Peyer's patch (tissue), 4 donors: Measurements from ENCODE around the gene THOC1. TPM values are rescaled to one million over a fixed set of nuclear protein-coding genes. Genes with fewer than 3 reads are reported as not detected.

Experiments used
- DNase-seq, 3 donors: peaks; one replicate each; pipeline ENCODE4 v3.0.0-alpha.2; 2017 to 2019
- H3K27ac ChIP-seq, 4 donors: fragments of 200-600 bp; sonication (generic); one replicate each; pipeline ENCODE4 v1.5.1; 2016 to 2019
- H3K27me3 ChIP-seq, 2 donors: fragments of 200-600 bp; sonication (generic); one replicate each; pipeline ENCODE4 v1.5.1; 2019
- H3K36me3 ChIP-seq, 3 donors: fragments of 200-600 bp; sonication (generic); one replicate each; pipeline ENCODE4 v1.5.1; 2016 to 2019
- H3K4me1 ChIP-seq, 4 donors: fragments of 200-600 bp; sonication (generic); one replicate each; pipeline ENCODE4 v1.5.1; 2016 to 2019
- H3K4me3 ChIP-seq, 4 donors: fragments of 200-600 bp; sonication (generic); 1 replicate in 3 of 4; 2 replicates in 1 of 4; pipeline ENCODE4 v1.5.1; 2016 to 2019; ENCODE audit warnings: mild to moderate bottlenecking in 1 of 4
- H3K9me3 ChIP-seq, 4 donors: fragments of 200-600 bp; sonication (generic); one replicate each; pipeline ENCODE4 v1.5.1; 2016 to 2019; ENCODE audit warnings: mild to moderate bottlenecking in 1 of 4
- POLR2A ChIP-seq, 2 donors: fragments of 450-650 bp; IDR thresholded peaks; one replicate each; pipeline ENCODE4 v1.5.1; 2017; ENCODE audit warnings: antibody characterized with exemption in 2 of 2, mild to moderate bottlenecking in 2 of 2, moderate library complexity in 2 of 2
- total RNA-seq, 4 donors: library from RNA; depleted of rRNA; stranded (reverse); fragments of >200 nt; gene quantifications; one replicate each; pipeline ENCODE4 v1.1.0, GENCODE V29; 2016
- TF ChIP-seq, protein P1 (sequence below), 6 experiments: fragments of 450-650 bp in 4 of 6; fragments of 200-600 bp in 2 of 6; sonication (generic) in 1 of 6; IDR thresholded peaks; one replicate each; pipeline ENCODE4 v1.5.1; 2017 to 2019; ENCODE audit warnings: antibody characterized with exemption in 6 of 6, mild to moderate bottlenecking in 3 of 6, moderate library complexity in 1 of 6

The THOC1 gene
- total RNA-seq, 4 donors from 2014 or later: 43.3 to 125 (median 49.3) TPM

- TF ChIP-seq, protein P1, sequence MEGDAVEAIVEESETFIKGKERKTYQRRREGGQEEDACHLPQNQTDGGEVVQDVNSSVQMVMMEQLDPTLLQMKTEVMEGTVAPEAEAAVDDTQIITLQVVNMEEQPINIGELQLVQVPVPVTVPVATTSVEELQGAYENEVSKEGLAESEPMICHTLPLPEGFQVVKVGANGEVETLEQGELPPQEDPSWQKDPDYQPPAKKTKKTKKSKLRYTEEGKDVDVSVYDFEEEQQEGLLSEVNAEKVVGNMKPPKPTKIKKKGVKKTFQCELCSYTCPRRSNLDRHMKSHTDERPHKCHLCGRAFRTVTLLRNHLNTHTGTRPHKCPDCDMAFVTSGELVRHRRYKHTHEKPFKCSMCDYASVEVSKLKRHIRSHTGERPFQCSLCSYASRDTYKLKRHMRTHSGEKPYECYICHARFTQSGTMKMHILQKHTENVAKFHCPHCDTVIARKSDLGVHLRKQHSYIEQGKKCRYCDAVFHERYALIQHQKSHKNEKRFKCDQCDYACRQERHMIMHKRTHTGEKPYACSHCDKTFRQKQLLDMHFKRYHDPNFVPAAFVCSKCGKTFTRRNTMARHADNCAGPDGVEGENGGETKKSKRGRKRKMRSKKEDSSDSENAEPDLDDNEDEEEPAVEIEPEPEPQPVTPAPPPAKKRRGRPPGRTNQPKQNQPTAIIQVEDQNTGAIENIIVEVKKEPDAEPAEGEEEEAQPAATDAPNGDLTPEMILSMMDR (IDR thresholded peaks at IDR 0.05): no peak
- no peak for TF ChIP-seq POLR2A (IDR thresholded peaks at IDR 0.05)
- Histone ChIP-seq H3K4me1 (no peaks in the 10 kb centered on the region), H3K27ac (no peak overlapping the region)
These were observed 57.1 kb downstream of the THOC1 start for GRCh38 chr18:210733-211132.

DNA sequence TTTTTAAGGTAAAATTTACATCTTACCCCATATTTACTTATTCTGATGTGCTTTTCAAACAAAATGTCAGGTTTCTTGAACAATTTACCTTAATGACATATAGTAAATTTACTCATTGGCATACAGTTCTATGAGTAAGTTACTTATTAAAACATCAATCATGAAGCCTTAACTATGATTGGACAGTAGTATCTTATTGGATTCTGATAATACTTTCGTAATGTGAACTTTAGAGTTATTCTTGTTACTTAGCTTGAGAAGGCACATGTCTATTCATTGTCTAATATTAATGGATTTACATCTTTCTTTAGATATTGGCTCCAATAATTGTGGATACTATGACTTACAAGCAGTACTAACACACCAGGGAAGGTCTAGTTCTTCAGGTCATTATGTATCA, 57.8 kb downstream of the THOC1 start:
- no peak for TF ChIP-seq POLR2A (IDR thresholded peaks at IDR 0.05)
- TF ChIP-seq, protein P1 (IDR thresholded peaks at IDR 0.05): no peak
- no peaks in the 10 kb centered on the region for H3K9me3 ChIP-seq
- H3K4me3 ChIP-seq: no peak overlapping the region
- peaks cover 0 to 72% (median 3%) of the 10 kb centered on the region in 3 donors for H3K36me3 ChIP-seq
- H3K27me3 ChIP-seq: no peaks in the 10 kb centered on the region
- no peak overlapping the region for H3K27ac ChIP-seq
- no peaks in the 10 kb centered on the region for H3K4me1 ChIP-seq
- DNase-seq: no peak

More at GRCh38 chr18:210733-211132, 57.1 kb downstream of the THOC1 start:
- no peak for DNase-seq
- H3K9me3 ChIP-seq: no peaks in the 10 kb centered on the region
- peaks cover 0 to 72% (median 3%) of the 10 kb centered on the region in 3 donors for H3K36me3 ChIP-seq
- no peak overlapping the region for H3K4me3 ChIP-seq
- H3K27me3 ChIP-seq: no peaks in the 10 kb centered on the region

- no peak overlapping the region for H3K27ac ChIP-seq
- peaks cover 0 to 66% (median 0%) of the 10 kb centered on the region in 3 donors for H3K36me3 ChIP-seq
- no peaks in the 10 kb centered on the region for H3K27me3 ChIP-seq
- no peak for TF ChIP-seq POLR2A (IDR thresholded peaks at IDR 0.05)
- TF ChIP-seq, protein P1 (IDR thresholded peaks at IDR 0.05): no peak
- DNase-seq: no peak
- no peaks in the 10 kb centered on the region for H3K4me1 ChIP-seq
- H3K9me3 ChIP-seq: no peaks in the 10 kb centered on the region
- no peak overlapping the region for H3K4me3 ChIP-seq
These were observed 68.1 kb downstream of the THOC1 start for GRCh38 chr18:199768-200167.

GRCh38 chr18:199214-199613, 68.6 kb downstream of the THOC1 start:
- peaks cover 0 to 60% (median 0%) of the 10 kb centered on the region in 3 donors for H3K36me3 ChIP-seq
- no peak overlapping the region for H3K27ac ChIP-seq
- H3K4me1 ChIP-seq: no peaks in the 10 kb centered on the region
- no peak for DNase-seq
- TF ChIP-seq, protein P1 (IDR thresholded peaks at IDR 0.05): no peak
- no peak for TF ChIP-seq POLR2A (IDR thresholded peaks at IDR 0.05)
- H3K27me3 ChIP-seq: no peaks in the 10 kb centered on the region
- H3K4me3 ChIP-seq: no peak overlapping the region
- no peaks in the 10 kb centered on the region for H3K9me3 ChIP-seq

GRCh38 chr18:195651-196050, 72.2 kb downstream of the THOC1 start:
- no peaks in the 10 kb centered on the region for H3K4me1 ChIP-seq
- no peak overlapping the region for H3K4me3 ChIP-seq
- H3K36me3 ChIP-seq: peaks cover 0 to 40% (median 0%) of the 10 kb centered on the region in 3 donors
- TF ChIP-seq, protein P1 (IDR thresholded peaks at IDR 0.05): no peak
- TF ChIP-seq POLR2A (IDR thresholded peaks at IDR 0.05): no peak
- H3K27ac ChIP-seq: no peak overlapping the region
- no peaks in the 10 kb centered on the region for H3K27me3 ChIP-seq
- no peaks in the 10 kb centered on the region for H3K9me3 ChIP-seq
- no peak for DNase-seq

- no peaks in the 10 kb centered on the region for H3K27me3 ChIP-seq
- no peak overlapping the region for H3K27ac ChIP-seq
- no peak for TF ChIP-seq POLR2A (IDR thresholded peaks at IDR 0.05)
- TF ChIP-seq, protein P1 (IDR thresholded peaks at IDR 0.05): no peak
- DNase-seq: no peak
- no peaks in the 10 kb centered on the region for H3K4me1 ChIP-seq
- no peak overlapping the region for H3K4me3 ChIP-seq
- no peaks in the 10 kb centered on the region for H3K9me3 ChIP-seq
- peaks cover 0 to 12% (median 0%) of the 10 kb centered on the region in 3 donors for H3K36me3 ChIP-seq
These were observed 75.0 kb downstream of the THOC1 start for GRCh38 chr18:192801-193200.
